Globus pallidus (tissue), 1 donor: Measurements from ENCODE around the gene TSHB.
"Not testable (repeated sequence)": the region's sequence is repeated elsewhere in the genome, so short reads cannot be mapped to it uniquely, and the experiment has no call there.

Experiments
- DNase-seq: peaks from one replicate; pipeline ENCODE4 v3.0.0-alpha.2; 2015; ENCODE audit warnings: low spot score

Gene TSHB

GRCh38 chr1:115029526-115029925 lies at the start of gene TSHB:
TSHB (plus strand) TSS chr1:115029826; CDS start chr1:115033363, 3,537 bp downstream.
- DNase-seq: no peak

- no peak for DNase-seq
These were observed 47.4 kb upstream of the TSHB start for GRCh38 chr1:114982251-114982650.

DNA sequence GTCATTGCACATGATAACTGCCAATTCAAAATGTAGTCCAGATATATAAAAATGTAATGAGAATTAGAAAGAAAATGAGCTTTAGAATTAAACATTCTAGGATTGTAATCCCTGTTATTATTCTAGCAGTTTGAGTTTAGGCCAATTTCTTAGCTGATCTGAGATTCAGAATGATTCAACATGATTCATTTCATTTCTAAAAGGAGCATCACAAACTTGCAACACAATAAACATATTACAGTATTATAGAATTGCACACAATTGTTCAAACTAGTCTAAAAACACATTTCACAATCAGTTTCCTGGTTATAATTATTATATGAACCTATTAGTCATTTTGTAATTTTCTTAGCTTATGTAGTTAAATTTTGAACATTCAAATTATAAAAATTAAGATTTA lies 43.3 kb upstream of the TSHB start:
- DNase-seq: no peak

DNA sequence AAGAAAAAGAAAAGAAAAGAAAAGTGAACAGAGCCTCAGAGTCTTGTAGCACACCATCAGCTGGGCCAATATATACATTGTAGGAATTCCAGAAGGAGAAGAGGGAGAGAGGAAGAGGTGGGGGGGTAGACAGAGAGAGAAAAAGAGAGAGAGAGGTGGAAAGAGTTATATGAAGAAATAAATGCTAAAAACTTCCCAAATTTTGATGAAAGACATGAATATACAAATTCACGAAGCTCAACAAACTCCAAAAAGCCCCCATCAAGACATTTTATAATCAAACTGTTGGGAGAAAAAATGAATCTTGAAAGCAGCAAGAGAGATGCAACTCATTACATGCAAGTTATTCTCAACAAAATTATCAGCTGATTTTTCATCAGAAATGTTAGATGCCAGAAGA lies 41.5 kb upstream of the TSHB start:
- DNase-seq: no peak

- no peak for DNase-seq
These were observed 31.9 kb upstream of the TSHB start for GRCh38 chr1:114997510-114998289.

- no peak for DNase-seq
These were observed 23.4 kb upstream of the TSHB start for GRCh38 chr1:115006191-115006590.

DNA sequence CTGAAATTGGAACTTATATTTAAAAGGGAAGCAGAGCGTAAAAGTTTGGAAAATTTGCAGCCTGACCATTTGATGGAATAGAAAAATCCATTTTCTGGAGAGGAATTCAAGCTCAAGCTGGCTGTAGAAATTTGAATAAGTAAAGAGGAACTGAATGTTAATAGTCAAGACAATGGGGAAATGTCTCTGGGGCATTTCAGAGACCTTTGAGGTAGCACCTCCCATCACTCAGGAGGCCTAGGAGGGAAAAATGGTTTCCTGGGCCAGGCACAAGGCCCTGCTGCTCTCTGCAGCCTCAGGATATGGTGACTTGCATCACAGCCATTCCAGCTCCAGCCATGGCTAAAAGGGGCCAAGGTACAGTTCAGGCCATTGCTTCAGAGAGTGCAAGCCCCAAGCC lies 17.6 kb upstream of the TSHB start:
- DNase-seq: no peak

GRCh38 chr1:115012434-115012833 lies 17.2 kb upstream of the TSHB start:
- DNase-seq: no peak

DNA sequence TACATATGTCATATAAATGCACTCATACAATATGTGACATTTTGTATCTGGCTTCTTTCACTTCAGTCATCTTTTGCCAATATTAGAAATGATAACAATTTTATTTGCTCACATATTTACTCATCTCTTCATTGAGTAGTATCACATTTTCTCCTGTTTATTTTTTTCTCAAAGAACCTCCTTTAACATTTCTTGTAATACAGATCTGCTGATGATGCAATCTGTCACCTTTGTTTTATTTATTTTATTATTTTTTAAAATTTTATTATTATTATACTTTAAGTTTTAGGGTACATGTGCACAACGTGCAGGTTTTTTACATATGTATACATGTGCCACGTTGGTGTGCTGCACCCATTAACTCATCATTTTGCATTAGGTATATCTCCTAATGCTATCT lies 15.8 kb upstream of the TSHB start:
- DNase-seq: no peak

GRCh38 chr1:115019549-115019948 lies 10.1 kb upstream of the TSHB start:
- not testable (repeated sequence) for DNase-seq

GRCh38 chr1:115021145-115021544 lies 8.5 kb upstream of the TSHB start:
- DNase-seq: no peak

- no peak for DNase-seq
These were observed 6.0 kb upstream of the TSHB start for GRCh38 chr1:115023593-115023992.

DNA sequence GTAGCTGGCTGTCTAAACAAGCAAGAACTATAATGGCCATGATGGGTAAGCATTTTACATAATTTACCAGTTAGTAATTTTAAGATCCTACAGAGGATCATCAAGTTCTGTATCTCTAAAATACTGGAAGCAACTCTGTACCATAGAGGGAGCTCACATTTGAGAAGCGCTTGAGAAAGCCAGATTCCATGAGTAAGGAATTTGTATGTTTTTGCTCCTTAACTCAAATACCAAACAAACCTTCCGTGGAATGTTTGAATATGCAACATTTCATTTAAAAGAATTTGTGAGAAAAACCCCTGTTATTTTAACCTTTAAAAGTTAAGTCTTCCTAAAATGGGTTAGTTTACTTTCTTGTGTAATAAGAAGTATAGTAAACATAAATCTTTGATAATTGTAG lies 2.0 kb downstream of the TSHB start:
- DNase-seq: no peak

GRCh38 chr1:115035652-115036051 lies 6.0 kb downstream of the TSHB start:
- DNase-seq: no peak

DNA sequence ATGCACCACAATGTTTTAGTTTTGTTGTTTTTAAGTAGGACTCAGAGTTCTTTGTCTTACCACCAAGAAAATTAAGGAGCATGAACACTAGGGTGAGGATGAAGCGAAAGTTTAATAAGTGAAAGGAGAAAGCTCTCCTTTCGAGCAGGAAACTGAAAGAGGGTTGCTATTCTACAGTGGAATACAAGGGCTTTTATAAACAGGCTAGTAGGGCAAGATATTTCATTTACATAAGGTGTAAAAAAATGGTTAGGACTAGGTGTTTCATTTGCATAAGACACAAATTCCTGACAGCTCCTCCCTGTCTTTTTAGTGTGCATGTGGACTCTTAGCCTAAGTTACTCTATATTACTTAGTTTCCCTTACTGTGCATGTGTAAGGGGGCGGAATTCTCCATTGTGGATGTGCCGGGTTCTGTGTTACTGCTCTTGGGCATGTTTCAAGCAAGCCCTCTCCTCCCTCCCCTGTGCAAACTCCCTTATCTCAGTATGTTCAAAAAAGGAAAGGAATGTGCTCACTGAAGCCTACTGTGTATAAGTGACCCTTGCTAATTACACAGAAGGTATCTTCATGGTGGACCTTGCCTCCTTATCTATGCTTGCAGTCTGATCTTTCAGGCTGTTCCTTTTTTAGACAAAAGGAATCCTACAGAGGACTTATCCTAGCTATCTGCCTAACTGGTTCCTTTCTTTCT lies 7.3 kb downstream of the TSHB start:
- DNase-seq: no peak

DNA sequence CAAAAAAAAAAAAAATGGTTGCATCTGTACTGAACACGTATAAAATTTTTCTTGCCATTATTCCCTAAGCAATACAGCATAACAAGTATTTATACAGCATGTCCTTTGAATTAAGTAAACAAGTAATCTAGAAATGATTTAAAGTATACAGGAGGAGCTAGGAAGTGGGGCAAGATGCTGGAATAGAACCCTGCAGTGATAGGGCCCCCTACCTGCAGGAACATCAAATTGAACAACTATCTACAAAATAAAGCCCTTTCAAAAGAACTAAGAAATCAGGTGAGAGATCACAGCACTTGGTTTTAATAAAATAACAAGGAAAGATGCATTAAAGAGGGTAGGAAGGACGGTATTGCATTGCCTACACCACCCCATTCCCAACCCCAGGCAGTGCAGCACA lies 10.9 kb downstream of the TSHB start:
- no peak for DNase-seq

GRCh38 chr1:115041654-115042053 lies 12.0 kb downstream of the TSHB start:
- DNase-seq: no peak

DNA sequence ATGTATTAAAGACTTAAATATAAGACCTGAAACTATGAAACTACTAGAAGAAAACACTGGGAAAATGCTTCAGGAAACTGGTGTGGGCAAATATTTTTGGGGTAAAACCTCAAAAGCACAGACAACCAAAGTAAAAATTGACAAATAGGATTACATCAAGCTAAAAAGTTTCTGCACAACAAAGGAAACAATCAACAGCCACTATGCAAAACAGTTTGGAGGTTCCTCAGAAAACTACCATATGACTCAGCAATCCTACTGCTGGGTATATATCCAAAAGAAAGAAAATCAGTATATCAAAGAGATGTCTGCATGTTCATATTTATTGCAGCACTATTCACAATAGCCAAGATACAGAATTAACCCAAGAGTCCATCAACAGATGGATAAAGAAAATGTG lies 17.1 kb downstream of the TSHB start:
- DNase-seq: no peak

DNA sequence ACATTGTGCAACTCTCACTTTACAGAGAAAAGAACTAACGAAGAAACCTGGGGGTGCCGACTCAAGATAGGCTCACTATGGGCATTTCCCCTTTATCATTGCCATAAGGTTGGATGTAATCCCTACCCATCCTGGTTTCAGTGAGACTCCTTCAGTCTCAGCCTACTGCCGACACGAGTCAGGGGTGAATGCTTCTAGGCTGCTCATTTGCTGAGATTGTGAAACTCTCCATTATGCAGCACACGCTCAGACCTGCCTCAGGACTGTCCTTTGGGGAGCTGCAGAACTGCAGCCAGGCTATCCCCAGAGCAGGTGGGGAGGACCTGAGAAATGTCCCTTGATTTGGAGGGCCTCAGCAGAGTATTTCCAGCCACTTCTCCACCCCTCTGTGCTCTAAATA lies 22.2 kb downstream of the TSHB start:
- no peak for DNase-seq

DNA sequence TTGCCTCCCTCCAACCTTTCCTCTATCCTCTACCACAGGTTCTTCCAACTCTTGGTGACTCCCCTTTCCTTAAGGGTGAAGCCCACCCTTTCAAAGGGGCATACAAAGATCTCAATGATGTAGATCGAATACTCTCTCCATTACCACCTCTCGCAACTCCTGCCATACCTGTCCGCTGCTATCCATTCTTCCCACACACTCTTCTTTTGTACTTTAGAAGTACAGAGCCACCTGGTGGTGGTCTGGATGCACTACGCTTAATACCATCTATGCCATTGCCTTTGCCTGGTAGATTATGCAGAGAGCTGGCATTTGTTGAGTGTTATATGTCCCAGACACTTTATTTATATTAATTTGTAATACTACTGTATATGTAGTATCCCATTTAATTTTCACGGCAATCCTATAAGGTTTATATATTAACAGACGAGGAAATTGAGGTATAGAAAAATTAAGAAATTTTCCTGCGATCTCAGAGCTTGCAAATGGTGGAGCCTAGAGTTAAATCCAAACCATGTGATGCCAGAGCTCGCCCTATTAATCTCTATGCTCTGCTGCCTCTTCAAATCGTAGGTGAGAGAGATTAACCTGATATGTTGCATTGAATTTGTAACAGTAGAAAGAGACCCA lies 22.9 kb downstream of the TSHB start:
- peak; percentile 35 for DNase-seq

GRCh38 chr1:115056395-115056798 lies 26.8 kb downstream of the TSHB start:
- DNase-seq: no peak

DNA sequence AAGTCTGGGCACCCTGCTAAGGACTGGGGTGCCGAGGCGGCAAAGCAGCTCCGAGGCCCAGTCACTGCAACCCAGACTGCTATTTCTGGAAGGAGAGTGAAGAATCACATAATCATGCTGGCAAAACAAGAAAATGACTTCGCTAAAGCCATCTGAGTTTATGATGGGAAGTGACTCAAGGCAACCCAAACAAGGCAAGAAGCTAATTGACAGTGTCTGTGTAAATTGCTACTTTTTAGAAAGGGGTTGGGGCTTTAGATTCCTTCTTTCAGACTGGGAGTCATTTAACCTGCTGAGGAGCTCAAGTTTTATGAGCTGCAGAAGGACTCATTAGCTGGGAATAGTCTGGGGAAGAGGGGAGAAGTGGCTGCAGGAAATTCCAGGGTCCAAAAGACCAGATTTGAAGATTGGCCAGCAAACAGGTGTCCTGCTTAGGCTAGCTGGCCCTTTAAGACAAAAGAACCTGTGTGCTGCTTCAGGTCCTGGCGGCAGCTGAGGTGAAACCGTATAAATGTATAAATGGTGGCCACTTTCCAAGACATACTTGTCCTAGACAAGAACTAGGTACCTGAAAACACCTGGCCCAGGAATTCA lies 28.1 kb downstream of the TSHB start:
- DNase-seq: no peak

DNA sequence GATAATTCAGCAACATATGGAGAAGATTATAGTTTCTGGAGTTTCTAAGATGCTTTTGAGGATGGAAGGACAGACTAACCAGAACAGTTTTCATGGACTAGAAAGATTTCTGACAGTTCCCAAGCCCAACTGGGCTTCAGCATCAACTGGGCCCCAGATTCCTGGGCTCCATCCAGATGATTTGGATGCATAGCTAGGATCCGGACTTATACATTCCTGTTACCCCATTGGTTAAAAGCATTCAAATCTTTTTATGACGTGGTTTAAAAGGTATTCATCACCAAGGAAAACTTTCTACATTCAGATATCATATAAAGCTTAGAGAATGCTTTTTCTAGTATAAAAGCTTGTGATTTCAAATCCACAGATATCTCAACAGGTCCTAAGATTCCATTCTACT lies 29.7 kb downstream of the TSHB start:
- DNase-seq: no peak
